ENCODE data around the gene CSTB. TPM values are rescaled to one million over a fixed set of nuclear protein-coding genes. Genes with fewer than 3 reads are reported as not detected.

The CSTB gene
- total RNA-seq, 1 experiment from 2014 or later = 136 TPM

GRCh38 chr21:43805275-43805800, 29.2 kb upstream of the CSTB start:
- Histone ChIP-seq H3K9me2 (ENCODE audit: insufficient read depth) (no peaks in the 10 kb centered on the region), H3K79me2 (ENCODE audit: low read depth) (no peaks in the 10 kb centered on the region), H3K27ac (no peak overlapping the region), H3K27me3 (ENCODE audit: insufficient read depth, low read depth) (no peaks in the 10 kb centered on the region), H3F3A (ENCODE audit: insufficient read depth, low read depth) (no peaks in the 10 kb centered on the region), H3K4me2 (no peak overlapping the region), H2AFZ (no peak overlapping the region), H3K4me1 (replicated peaks; ENCODE audit: insufficient read depth) (no peaks in the 10 kb centered on the region), H4K20me1 (ENCODE audit: insufficient read depth) (no peaks in the 10 kb centered on the region), H3K4me3 (no peak overlapping the region), H3K9me3 (ENCODE audit: insufficient read depth, low read depth) (no peaks in the 10 kb centered on the region), H3K36me3 (ENCODE audit: low read depth) (no peaks in the 10 kb centered on the region; the same call in 1 of the 2 replicates)
- intact Hi-C loops (cut with micrococcal nuclease; ENCODE audit: unreplicated experiment) = no loop called here
- POLR2A ChIA-PET (ENCODE audit: unreplicated experiment) = no interaction called here
- BruUV-seq (replicated peaks) = no TSS peak
- no peak for TF ChIP-seq EZH2 (IDR thresholded peaks at IDR 0.05; ENCODE audit: low read depth)
- TF ChIP-seq CTCF (conservative IDR thresholded peaks at IDR 0.05) = no peak
- no peak for DNase-seq
- CTCF ChIA-PET = no interaction called here

- Histone ChIP-seq H3K36me3 (ENCODE audit: low read depth) (no peaks in the 10 kb centered on the region; the same call in 1 of the 2 replicates), H3K4me1 (replicated peaks; ENCODE audit: insufficient read depth) (no peaks in the 10 kb centered on the region), H3K27ac (no peak overlapping the region), H3K4me3 (no peak overlapping the region), H3K27me3 (ENCODE audit: insufficient read depth, low read depth) (no peaks in the 10 kb centered on the region), H3K79me2 (ENCODE audit: low read depth) (no peaks in the 10 kb centered on the region), H3K9me2 (ENCODE audit: insufficient read depth) (no peaks in the 10 kb centered on the region), H3K4me2 (no peak overlapping the region), H3K9me3 (ENCODE audit: insufficient read depth, low read depth) (no peaks in the 10 kb centered on the region), H3F3A (ENCODE audit: insufficient read depth, low read depth) (no peaks in the 10 kb centered on the region), H4K20me1 (ENCODE audit: insufficient read depth) (no peaks in the 10 kb centered on the region), H2AFZ (no peak overlapping the region)
- intact Hi-C loops (cut with micrococcal nuclease; ENCODE audit: unreplicated experiment) = no loop called here
- BruUV-seq (replicated peaks) = no TSS peak
- ChIA-PET CTCF (no interaction called here), POLR2A (ENCODE audit: unreplicated experiment) (no interaction called here)
- no peak for DNase-seq
- no peak for TF ChIP-seq EZH2 (IDR thresholded peaks at IDR 0.05; ENCODE audit: low read depth)
- TF ChIP-seq CTCF (conservative IDR thresholded peaks at IDR 0.05) = no peak
Observed at GRCh38 chr21:43803558-43804300, 27.6 kb upstream of the CSTB start.

GRCh38 chr21:43802713-43803313, 26.7 kb upstream of the CSTB start:
- no peaks in the 10 kb centered on the region for H3K9me3 ChIP-seq (ENCODE audit: insufficient read depth, low read depth)
- H3F3A ChIP-seq (ENCODE audit: insufficient read depth, low read depth) = no peaks in the 10 kb centered on the region
- H3K9me2 ChIP-seq (ENCODE audit: insufficient read depth) = no peaks in the 10 kb centered on the region
- H2AFZ ChIP-seq = no peak overlapping the region
- intact Hi-C loops (cut with micrococcal nuclease; ENCODE audit: unreplicated experiment) = no loop called here
- H3K4me2 ChIP-seq = no peak overlapping the region
- ChIA-PET POLR2A (ENCODE audit: unreplicated experiment) (no interaction called here), CTCF (no interaction called here)
- H4K20me1 ChIP-seq (ENCODE audit: insufficient read depth) = no peaks in the 10 kb centered on the region
- H3K79me2 ChIP-seq (ENCODE audit: low read depth) = no peaks in the 10 kb centered on the region
- no peak for DNase-seq
- TF ChIP-seq EZH2 (IDR thresholded peaks at IDR 0.05; ENCODE audit: low read depth) = no peak
- TF ChIP-seq CTCF (conservative IDR thresholded peaks at IDR 0.05) = no peak
- no peaks in the 10 kb centered on the region; the same call in 1 of the 2 replicates for H3K36me3 ChIP-seq (ENCODE audit: low read depth)
- H3K27ac ChIP-seq = no peak overlapping the region
- no TSS peak for BruUV-seq (replicated peaks)
- H3K27me3 ChIP-seq (ENCODE audit: insufficient read depth, low read depth) = no peaks in the 10 kb centered on the region
- H3K4me3 ChIP-seq = no peak overlapping the region
- H3K4me1 ChIP-seq (replicated peaks; ENCODE audit: insufficient read depth) = no peaks in the 10 kb centered on the region
